GM21447 (cell line): ENCODE data around the gene C5orf24.

Experiments
- ATAC-seq: cut with Tn5 transposase; IDR thresholded peaks from one replicate; pipeline ENCODE4 v1.9.1; 2021; ENCODE audit not compliant: unreplicated experiment

C5orf24 gene

DNA sequence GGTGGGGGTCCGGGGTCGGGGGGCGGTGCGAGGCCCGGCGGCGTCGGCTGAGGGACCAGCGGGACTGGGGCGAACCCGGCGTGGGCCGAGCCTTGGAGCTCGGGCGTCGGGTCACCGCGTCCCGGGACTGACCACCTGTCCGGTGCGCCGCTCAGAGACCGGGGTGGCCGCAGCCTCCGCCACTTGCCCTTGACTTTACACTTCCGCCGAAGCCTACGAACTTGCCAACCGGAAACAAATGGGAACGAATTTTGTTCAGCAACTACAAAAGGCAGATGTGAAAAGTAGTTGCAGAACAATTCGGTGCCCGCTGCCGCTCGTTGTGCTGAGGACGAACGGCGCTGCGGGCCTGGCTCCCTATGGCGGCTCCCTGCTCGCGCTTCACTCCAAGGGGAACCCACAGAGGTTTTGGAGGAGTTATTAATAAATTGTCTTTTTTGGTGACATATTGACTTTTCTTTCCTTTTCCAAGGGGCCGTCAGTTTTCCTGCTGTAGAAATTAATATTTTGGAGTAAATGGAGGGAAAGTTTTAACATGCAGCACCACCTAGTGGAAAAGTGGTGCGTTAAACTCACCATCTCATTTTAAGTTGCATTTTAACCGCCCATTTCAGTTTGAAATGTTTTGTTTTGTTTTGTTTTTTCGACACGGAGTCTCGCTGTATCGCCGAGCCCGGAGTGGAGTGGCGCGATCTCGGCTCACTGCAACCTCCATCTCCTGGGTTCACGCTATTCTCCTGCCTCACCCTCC is 59.7 kb downstream of the C5orf24 start:
- peak; percentile 32 for ATAC-seq

DNA sequence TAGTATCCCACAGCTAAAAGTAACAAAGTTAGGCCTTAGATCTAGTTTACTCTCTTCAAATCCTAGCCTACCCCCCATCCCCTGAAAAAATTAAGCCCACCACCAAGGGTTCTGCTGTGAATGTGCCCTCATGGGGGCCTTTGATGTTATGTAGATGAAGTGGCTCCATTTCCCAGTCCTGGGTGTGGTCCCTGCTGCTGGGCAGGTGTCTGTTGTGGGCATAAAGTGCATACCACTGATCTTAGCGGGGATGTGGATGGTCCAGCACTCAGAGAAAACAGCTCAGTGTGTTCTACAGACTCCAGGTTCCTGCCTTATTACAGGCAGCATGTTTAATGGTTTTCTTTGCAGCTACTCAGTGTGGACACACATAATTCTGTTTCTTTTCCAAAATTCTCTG is 61.0 kb downstream of the C5orf24 start:
- no peak for ATAC-seq
